IPS DF 4.7 (cell line): ENCODE data around the gene TEDC2.

Experiments used
- DNase-seq: peaks from one replicate; pipeline ENCODE4 v3.0.0-alpha.2; 2013; ENCODE audit warnings: low spot score; ENCODE audit errors: extremely low read depth

TEDC2 gene

GRCh38 chr16:2512735-2513404 is 53.0 kb downstream of the TEDC2 start:
- DNase-seq: no peak

GRCh38 chr16:2513405-2514332 is 53.8 kb downstream of the TEDC2 start, which contains the start of gene ATP6V0C:
Gene ATP6V0C, plus strand, starts transcription at chr16:2513952. Its CDS starts 152 bp downstream, at chr16:2514104.
- DNase-seq: no peak
